ENCODE data around the gene HOXC12.

DNA sequence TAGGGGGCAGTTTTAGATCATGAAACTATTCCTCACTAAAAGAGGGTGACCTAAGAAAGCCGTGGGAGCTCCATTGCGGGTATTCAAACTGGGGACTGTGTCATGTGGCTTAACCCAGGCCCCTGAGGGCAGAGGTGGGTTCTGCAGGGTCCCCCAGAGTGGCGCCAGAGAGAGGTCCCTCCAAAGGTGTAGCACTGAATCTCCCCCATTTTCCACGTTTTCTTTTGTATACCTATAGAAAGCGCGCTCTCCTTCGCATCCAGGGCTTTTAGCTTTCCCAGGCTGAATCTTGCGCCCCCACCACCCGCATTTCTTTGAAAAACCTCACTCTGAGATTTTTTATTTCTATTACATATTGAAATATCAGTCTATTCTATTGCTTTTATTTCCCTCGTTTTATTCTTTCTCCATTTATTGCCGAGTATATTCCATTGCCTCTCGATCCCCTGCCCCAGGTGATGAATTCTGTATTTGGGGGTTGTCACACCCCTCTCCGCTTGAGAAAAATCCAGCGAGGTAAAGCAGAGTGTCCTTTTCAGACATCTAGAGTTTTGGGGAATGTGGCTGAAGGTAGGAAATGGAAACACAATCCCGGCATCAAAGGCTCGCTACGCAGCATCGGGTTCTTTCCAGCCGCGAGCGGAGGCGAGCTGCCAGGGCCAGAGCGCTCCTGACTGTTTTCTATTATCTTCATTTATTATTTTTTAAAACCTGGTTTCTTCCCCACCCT, 16.9 kb upstream of the HOXC12 start:
- TF ChIP-seq, protein P1, sequence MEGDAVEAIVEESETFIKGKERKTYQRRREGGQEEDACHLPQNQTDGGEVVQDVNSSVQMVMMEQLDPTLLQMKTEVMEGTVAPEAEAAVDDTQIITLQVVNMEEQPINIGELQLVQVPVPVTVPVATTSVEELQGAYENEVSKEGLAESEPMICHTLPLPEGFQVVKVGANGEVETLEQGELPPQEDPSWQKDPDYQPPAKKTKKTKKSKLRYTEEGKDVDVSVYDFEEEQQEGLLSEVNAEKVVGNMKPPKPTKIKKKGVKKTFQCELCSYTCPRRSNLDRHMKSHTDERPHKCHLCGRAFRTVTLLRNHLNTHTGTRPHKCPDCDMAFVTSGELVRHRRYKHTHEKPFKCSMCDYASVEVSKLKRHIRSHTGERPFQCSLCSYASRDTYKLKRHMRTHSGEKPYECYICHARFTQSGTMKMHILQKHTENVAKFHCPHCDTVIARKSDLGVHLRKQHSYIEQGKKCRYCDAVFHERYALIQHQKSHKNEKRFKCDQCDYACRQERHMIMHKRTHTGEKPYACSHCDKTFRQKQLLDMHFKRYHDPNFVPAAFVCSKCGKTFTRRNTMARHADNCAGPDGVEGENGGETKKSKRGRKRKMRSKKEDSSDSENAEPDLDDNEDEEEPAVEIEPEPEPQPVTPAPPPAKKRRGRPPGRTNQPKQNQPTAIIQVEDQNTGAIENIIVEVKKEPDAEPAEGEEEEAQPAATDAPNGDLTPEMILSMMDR (conservative IDR thresholded peaks at IDR 0.05), result no peak
- TF ChIP-seq ZFX (IDR thresholded peaks at IDR 0.05), result no peak
